ENCODE results near the gene IFIT1.

DNA sequence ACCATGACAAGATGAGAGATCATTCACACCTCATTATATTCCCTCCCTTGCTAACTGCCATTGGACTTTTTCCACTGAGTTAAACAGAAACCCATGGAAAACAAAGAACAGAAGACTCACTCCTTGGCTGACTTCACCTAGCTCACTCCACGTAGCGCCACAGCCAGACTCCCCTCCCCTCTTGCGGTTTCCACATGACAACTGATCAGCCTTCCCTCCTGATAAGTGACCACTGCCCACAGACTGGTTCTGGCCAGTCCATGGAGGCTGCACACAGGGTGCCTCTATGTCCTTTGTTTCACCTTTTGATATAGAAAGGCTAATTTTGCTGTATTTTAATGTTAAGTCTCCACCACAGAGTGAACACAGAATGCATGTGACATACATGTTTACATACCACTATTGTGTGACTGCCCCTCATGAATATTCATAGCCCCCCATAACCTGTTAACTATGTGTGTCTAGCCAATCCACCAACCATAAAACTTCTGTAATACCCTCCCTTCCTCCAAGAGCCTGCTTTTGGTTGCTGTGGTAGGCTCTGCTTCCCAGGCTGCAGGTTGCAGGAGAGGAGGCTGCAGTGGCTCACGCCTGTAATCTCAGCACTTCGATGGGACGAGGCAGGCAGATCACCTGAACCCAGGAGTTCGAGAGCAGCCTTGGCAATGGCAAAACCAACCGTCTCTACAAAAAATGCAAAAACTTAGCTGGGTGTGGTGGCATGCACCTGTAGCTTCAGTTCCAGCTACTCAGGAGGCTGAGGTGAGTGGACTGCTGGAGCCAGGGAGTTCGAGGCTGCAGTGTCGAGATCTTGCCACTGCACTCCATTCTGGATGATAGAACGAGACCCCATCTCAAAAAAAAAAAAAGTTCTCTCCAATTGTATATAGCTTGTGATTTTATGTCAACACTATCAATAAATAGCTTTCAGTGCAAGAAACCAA lies 12.0 kb downstream of the IFIT1 start:
- no peak for TF ChIP-seq POLR2A (IDR thresholded peaks at IDR 0.05; ENCODE audit: low read depth, low read length)
- no peak for TF ChIP-seq POLR2AphosphoS5 (IDR thresholded peaks at IDR 0.05; ENCODE audit: low read depth, low read length)
- TF ChIP-seq TAF1 (IDR thresholded peaks at IDR 0.05; ENCODE audit: borderline replicate concordance, low read depth, low read length), result no peak

All from GM12892 (cell line).